ENCODE data around the gene SBSN. TPM values are rescaled to one million over a fixed set of nuclear protein-coding genes. Genes with fewer than 3 reads are reported as not detected.

SBSN gene
- total RNA-seq, 4 donors from 2014 or later: not detected

GRCh38 chr19:35474104-35474503 is 54.0 kb downstream of the SBSN start:
- Histone ChIP-seq H3K27me3 (peaks cover 0 to 6% (median 0%) of the 10 kb centered on the region in 4 donors), H3K9me3 (no peaks in the 10 kb centered on the region), H3K36me3 (no peaks in the 10 kb centered on the region), H3K4me1 (no peaks in the 10 kb centered on the region), H3K27ac (replicated peaks in 1 of 4) (no peak overlapping the region), H3K4me3 (no peak overlapping the region)
- WGBS: 94% methylated on average over 14 of the region's 14 CpGs
- DNase-seq (ENCODE audit: extremely low spot score): no peak
- intact Hi-C loops (cut with DNase I): no loop called here
- no peak for TF ChIP-seq POLR2A (IDR thresholded peaks at IDR 0.05; ENCODE audit: low read depth)

Other genes starting within 250 kb of the SBSN start
- gene HAMP, start 245.8 kb downstream of the SBSN start, total RNA-seq: not detected
- gene MAG, start 236.2 kb downstream of the SBSN start, total RNA-seq: 1 to 10 TPM in 2 of 4 donors, under 1 TPM in 1, not detected in 1; 0.65 to 2.4 (median 1.2) TPM
- gene CD22, start 199.1 kb downstream of the SBSN start, total RNA-seq: 10 to 100 TPM in 1 of 4 donors, 1 to 10 TPM in 3; 2.3 to 12.5 (median 3.7) TPM
- not detected for gene FFAR1, start 180.4 kb downstream of the SBSN start, total RNA-seq
- 1 to 10 TPM in 1 of 4 donors, under 1 TPM in 1, not detected in 2; 0.17 to 2.3 TPM for gene FFAR3, start 169.9 kb downstream of the SBSN start, total RNA-seq
- under 1 TPM in 1 of 4 donors, not detected in 3; 0.17 TPM for gene GPR42, start 157.2 kb downstream of the SBSN start, total RNA-seq
- 1 to 10 TPM in 1 of 4 donors, not detected in 3; 1.7 TPM for gene FFAR2, start 80.1 kb downstream of the SBSN start, total RNA-seq
- not detected for gene KRTDAP, start 37.8 kb downstream of the SBSN start, total RNA-seq
- 1 to 10 TPM; 1.7 to 5.5 (median 3.8) TPM for gene DMKN, start 14.7 kb downstream of the SBSN start, total RNA-seq
- not detected for gene GAPDHS, start 5.1 kb upstream of the SBSN start, total RNA-seq
- gene TMEM147, start 17.3 kb upstream of the SBSN start, total RNA-seq: 100 to 1,000 TPM in 2 of 4 donors, 10 to 100 TPM in 2; 47.3 to 109 (median 91.6) TPM
- not detected for gene ATP4A, start 35.3 kb upstream of the SBSN start, total RNA-seq
- not detected for gene PMIS2, start 57.9 kb upstream of the SBSN start, total RNA-seq
- 1 to 10 TPM; 3.7 to 4.7 (median 4.3) TPM for gene HAUS5, start 84.4 kb upstream of the SBSN start, total RNA-seq
- 100 to 1,000 TPM in 2 of 4 donors, 10 to 100 TPM in 2; 63.1 to 112 (median 95.2) TPM for gene RBM42, start 100.7 kb upstream of the SBSN start, total RNA-seq
- 1 to 10 TPM in 1 of 4 donors, not detected in 3; 3.4 TPM for gene ETV2, start 113.4 kb upstream of the SBSN start, total RNA-seq
- gene COX6B1, start 120.0 kb upstream of the SBSN start, total RNA-seq: 100 to 1,000 TPM; 205 to 508 (median 313) TPM
- not detected for gene UPK1A, start 138.2 kb upstream of the SBSN start, total RNA-seq
- not detected for gene ZBTB32, start 176.2 kb upstream of the SBSN start, total RNA-seq
- 10 to 100 TPM; 22.0 to 30.6 (median 24.2) TPM for gene KMT2B, start 189.7 kb upstream of the SBSN start, total RNA-seq
- 1 to 10 TPM; 1.7 to 8.1 (median 5.9) TPM for gene IGFLR1, start 214.1 kb upstream of the SBSN start, total RNA-seq
- 10 to 100 TPM in 3 of 4 donors, 1 to 10 TPM in 1; 7.9 to 31.1 (median 20.9) TPM for gene U2AF1L4, start 217.1 kb upstream of the SBSN start, total RNA-seq
- 10 to 100 TPM; 27.4 to 48.7 (median 33.8) TPM for gene PSENEN, start 217.3 kb upstream of the SBSN start, total RNA-seq
- gene LIN37, start 220.3 kb upstream of the SBSN start, total RNA-seq: 10 to 100 TPM; 11.6 to 18.3 (median 15.6) TPM
- gene HSPB6, start 228.7 kb upstream of the SBSN start, total RNA-seq: 100 to 1,000 TPM in 2 of 4 donors, 10 to 100 TPM in 2; 64.4 to 146 (median 105) TPM
- gene PROSER3, start 229.9 kb upstream of the SBSN start, total RNA-seq: 1 to 10 TPM; 5.6 to 8.7 (median 7.1) TPM
- gene ARHGAP33, start 247.3 kb upstream of the SBSN start, total RNA-seq: 10 to 100 TPM in 2 of 4 donors, 1 to 10 TPM in 2; 3.3 to 11.2 (median 7.7) TPM